Kasumi-1 (cell line): Measurements from ENCODE around the gene RNF113B.
A peak's percentile ranks its signal among the peaks of the same experiment; 100 is the strongest.

ENCODE experiments used
- DNase-seq, 2 experiments: peaks; one replicate each; lab custom pipeline; 2025; lab: John Stamatoyannopoulos, UW

The RNF113B gene

GRCh38 chr13:98203646-98204326, 26.7 kb upstream of the RNF113B start:
- DNase-seq = no peak

- DNase-seq = no peak
Measured at GRCh38 chr13:98201984-98202383, 24.9 kb upstream of the RNF113B start.

DNA sequence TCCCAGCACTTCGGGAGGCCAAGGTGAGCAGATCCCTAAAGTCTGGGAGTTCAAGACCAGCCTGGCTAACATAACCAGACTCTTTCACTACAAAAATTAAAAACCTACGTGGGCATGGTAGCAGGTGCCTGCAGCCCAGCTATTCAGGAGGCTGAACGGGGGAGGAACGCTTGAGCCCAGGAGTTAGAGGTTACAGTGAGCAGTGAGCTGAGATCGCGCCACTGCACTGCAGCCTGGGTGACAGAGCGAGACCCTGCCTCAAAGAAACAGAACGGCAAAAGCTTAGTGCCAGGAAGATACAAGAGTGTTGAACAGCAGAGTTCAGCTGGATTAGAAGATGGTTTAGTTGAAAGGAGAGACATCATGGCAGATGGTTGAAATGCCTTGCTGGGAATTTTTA, 24.1 kb upstream of the RNF113B start:
- no peak for DNase-seq

DNA sequence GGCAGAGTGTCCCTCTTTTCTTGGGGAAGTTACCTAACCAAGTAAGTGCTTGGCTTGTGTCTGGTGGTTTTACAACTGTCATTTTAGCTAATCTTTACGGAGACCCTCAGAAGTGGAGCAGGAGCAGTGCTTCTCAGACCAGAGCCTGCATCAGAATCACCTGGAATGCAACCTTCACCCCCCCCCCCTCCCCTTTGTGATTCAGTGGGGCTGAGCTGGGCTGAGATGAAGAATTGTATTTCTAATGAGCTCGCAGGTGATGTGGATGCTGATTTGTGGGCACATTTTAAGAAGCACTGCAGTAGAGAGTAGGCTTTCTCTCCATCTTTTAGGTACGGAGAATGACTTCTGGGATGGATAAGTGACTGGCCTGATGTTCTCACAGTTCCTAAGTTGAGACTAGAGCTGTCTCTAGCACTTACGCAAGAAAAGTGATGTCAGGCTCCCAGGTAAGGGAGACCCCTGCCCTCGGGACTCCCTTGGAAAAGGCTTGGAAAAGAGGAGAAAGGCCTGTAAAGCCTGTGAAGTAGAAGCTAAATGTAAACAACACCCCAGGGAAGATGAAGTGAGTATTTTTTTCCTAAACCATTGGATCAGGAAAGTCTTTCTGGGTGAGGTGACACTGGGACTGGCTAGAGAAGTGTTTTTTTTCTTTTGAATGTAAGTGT, 23.3 kb upstream of the RNF113B start:
- no peak for DNase-seq

DNA sequence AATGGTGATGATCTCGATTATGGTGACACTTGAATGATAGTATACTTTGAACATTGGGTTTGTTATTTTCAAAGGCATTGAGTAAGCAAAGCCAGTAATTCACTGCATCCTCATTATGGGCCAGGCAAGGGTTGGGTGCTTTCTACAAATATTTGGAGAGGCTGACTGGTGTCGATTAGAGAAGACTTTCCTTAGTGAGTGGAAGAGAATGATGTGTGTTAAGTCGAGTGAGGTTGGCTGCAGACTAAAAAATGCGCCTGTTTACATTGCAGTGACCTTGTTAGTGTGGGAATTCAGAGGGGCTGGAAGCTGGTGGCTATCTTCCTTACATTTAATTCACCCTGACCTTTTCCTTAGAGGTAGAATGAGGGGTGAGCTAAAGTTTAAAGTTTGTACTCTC, 22.4 kb upstream of the RNF113B start:
- no peak for DNase-seq

DNA sequence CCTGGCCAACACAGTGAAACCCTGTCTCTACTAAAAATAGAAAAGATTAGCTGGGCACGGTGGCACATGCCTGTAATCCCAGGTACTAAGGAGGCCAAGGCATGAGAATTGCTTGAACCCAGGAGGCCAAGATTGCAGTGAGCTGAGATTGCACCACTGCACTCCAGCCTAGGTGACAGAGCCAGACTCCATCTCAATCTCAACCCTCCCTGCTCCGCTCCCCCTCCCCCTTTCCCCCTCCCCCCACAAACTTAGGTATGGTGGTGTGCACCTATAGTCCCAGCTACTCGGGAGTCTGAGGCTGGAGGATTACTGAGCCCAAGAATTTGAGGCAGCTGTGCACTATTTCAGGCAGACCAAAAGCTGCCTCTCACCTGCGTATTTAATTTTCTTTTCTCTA, 21.6 kb upstream of the RNF113B start:
- no peak for DNase-seq

DNA sequence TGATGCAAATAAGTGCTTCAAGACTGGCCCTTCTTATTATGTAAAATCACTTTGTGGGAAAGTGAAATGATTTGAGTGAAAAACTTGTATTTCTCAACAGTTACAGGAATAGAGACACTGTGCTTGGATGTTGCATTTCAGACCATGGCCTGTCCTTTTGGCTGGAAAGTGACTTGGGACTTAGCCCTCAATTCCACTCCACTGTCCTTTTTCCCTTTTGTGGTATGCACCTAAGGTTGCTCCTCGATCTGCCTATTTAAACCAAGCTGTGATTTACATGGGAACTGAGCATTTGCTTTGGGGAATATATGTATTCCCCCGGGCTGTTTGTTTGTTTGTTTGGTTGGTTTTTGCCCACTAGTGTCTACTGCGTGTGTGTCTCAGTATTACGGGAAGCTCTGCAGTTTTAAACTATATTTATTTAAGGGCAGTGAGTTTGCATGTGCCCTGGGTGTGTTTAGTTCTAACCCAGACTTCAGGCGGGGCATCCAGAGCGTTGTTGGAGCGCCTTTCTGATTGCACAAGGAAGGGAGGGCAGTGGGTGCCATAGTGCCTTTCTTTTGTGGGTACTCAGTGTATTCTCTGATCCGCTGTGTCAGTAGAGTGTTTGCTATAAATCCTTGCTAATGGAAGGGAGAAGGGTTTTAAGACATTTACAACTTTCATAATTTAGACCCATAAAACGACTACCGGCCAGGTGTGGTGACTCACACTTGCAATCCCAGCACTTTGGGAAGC, 18.2 kb upstream of the RNF113B start:
- no peak for DNase-seq

DNA sequence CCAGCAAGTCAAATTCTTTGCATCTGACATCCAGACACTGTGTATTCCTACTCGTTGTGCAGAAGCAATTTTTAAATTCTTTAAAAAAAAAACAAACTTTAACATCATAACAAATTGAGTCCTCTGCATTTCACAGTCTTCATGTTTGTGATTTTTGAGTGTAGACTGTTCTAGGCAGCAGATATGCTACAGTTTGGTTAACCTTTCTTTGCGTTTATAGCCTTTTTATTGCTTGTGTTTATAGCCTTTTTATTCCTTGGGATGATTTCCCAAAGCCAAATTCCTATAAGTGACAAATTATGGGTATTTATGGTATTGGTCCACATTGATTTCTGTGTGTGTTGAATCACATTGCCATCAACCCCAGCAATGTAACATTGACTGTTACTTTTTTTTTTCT, 14.9 kb upstream of the RNF113B start:
- no peak for DNase-seq

DNA sequence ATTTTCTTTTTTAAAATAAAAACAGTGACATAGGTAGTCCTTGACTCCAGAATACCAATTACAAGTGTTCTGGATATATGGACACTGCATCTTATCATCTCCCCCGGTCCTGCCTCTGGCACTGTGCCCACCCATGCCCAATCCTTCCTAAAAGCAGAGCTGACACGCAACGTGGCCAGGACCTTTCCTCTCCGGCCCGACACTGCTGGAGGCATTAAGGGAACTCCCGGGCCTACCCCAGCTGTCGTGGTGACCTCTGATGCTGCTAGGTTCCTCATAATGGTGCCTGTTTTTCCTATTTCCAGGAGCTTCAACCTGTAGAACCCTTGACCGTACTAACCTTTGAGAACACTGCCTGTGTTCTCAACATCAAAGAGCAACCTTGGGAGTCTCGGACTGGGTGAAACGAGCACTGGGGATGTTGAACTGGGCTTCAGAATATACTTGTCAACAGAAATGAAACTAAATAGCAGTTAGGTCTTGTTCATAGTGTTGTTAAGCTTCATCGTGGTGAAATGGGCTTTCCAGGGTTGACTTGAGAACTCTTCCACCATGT, 13.9 kb upstream of the RNF113B start:
- DNase-seq = no peak

DNA sequence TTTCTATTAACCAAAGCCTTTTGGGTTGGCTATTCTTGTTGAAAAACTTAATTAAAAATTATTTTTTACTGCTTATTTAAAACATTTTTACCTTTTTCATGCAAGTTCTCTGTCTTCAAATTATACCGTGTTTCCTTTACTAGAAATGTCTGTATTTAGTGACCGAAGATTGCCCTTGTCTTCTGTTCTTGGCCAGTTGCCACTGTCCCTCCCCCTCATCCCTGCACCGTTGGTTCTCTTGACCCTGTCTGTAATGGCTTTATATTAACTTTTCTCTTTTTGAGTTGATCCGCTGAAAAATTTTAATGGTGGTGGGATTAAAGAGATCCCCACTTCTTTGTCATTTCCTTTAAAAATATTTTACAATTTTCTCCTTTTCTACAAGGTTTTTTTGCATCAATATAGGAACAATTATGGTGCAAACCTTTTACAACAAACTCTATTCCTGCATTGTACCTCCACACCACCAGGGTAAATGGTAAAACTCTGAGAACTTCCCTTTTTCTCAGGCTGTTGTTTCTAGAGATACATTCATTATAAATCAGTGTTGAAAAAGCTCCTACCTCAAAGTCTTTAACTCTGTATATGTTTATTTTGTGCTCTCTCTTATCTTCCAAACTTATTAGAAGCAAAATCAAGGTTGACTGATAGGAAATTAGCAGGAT, 12.9 kb upstream of the RNF113B start:
- peak; percentile 39 to 43 for DNase-seq

- no peak for DNase-seq
Measured at GRCh38 chr13:98188544-98189166, 11.6 kb upstream of the RNF113B start.

DNA sequence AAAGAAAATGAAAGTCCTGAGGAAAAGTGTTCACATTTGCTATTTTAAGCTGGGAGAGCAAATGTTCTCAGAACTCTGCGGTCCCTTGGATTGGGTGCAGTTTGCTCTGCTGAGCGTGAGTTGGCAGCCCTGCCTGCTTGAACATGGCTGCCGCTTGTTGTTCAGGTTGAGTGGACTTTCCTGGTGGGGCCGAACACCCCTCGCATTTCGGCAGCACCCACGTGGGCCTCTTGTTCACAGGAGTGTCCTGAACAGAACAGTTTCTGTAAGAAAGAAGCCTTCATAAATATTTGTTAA, 10.8 kb upstream of the RNF113B start:
- DNase-seq = no peak

- DNase-seq = no peak
Measured at GRCh38 chr13:98187155-98187964, 10.3 kb upstream of the RNF113B start.

- no peak for DNase-seq
Measured at GRCh38 chr13:98184792-98185191, 7.7 kb upstream of the RNF113B start.

DNA sequence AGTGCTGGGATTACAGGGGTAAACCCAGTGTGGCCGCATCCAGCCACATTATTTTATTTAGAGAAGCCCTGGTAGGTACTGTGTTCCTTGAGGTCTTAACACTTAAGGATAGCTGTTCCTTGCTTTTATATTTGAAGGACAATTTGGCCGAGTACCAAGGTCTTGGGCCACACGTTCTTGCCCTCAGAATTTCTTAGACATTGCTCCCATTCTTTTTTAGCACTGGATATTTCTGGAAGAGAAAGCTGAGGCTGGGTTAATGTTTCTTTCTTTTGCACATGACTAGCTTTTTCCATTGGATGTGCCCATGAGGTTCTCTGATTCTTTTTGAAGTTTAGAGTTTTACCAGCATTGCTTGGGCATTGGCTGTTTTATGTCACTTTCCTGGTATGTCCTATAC, 5.5 kb upstream of the RNF113B start:
- no peak for DNase-seq

DNA sequence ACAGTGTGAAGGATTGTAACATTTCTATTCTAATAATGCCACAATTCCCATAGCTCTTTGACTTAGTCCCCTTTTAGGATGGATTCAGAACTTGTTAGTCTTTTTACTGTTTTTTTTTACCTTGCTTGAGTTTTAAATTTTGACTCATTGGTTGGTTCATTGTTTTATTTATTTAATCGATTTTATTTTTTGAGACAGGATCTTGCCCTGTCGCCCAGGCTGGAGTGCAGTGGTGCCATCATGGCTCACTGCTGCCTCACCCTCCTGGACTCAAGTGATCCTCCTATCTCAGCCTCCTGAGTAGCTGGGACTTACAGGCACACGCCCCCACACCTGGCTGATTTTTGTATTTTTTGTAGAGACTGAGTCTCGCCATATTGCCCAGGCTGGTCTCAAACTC, 5.1 kb upstream of the RNF113B start:
- no peak for DNase-seq

GRCh38 chr13:98181111-98181815, 4.2 kb upstream of the RNF113B start:
- no peak for DNase-seq

DNA sequence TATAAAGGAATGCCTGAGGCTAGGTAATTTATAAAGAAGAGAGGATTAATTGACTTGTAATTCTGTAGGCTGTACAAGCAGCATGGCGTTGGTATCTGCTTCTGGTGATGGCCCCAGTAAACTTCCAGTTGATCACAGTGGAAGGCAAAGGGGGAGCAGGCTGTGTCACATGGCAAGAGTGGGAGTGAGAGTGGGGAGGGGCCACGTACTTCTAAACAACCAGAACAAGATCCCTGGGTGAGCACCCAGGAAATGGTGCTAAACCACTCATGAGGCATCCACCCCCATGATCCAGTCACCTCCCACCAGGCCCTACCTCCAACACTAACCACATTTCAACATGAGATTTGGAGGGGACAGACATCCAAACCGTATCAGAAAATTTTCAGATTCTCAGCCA, 3.0 kb upstream of the RNF113B start:
- DNase-seq = no peak

GRCh38 chr13:98175823-98176222, 1.2 kb downstream of the RNF113B start:
- DNase-seq = no peak

DNA sequence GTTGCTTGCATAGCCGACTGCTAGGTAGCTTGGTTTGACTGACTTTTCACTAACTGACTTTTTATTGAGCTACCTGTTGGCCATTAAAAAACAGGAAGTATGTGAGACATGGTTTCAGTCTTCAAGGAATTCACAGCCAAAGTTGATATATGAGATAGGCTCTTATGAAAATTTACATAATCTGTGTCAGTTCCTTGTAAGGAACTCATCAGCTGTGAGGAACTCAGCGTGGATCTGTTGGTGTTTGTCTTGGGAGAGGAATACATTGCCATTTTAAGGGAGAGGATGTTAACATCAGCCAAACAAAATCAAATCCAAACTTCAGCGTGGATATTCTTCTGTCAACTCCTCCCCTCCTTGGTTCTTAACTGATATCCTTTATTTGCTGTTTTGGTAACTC, 2.0 kb downstream of the RNF113B start:
- no peak for DNase-seq

DNA sequence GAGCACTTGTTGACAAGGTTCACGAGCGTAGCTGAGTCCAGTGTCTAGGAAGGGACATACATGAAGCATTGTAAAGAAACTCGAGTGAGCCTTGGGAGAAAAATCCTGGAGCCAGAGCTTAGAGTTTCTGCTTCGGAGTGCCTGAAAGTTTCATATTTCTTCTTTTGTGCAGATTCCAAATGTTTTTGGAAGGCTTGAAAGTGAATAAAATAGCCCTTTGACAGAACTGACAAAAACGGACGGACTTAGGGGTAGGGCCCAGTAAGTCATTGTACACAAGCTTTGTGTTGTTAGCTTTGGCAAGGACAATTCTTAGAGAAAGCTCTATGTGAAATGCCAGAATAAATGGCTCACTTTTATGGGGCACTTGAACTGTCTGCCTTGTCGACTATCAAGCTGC, 2.8 kb downstream of the RNF113B start:
- no peak for DNase-seq
